Liver (tissue), 9 donors: ENCODE data around the gene DPP9. TPM values are rescaled to one million over a fixed set of nuclear protein-coding genes. Genes with fewer than 3 reads are reported as not detected.

Source experiments
- DNase-seq: peaks from one replicate; pipeline ENCODE4 v3.0.0-alpha.2; 2017; ENCODE audit warnings: low spot score
- H3K27ac ChIP-seq, 2 donors: one replicate each; pipeline ENCODE4 v1.7.0; 2013; ENCODE audit warnings: inconsistent platforms in 2 of 2, low read length in 2 of 2, control low read depth in 1 of 2, low read depth in 1 of 2, mild to moderate bottlenecking in 1 of 2
- H3K27me3 ChIP-seq, 4 donors: one replicate each; pipeline versions ENCODE4 v1.6.1 to v1.7.0; 2013; ENCODE audit warnings: low read length in 3 of 4, inconsistent platforms in 1 of 4, mild to moderate bottlenecking in 1 of 4, moderate library complexity in 1 of 4; ENCODE audit not compliant: control insufficient read depth in 4 of 4, insufficient read depth in 4 of 4
- H3K36me3 ChIP-seq, 4 donors: one replicate each; pipeline versions ENCODE4 v1.6.1 to v1.7.0; 2013; ENCODE audit warnings: low read length in 3 of 4, mild to moderate bottlenecking in 3 of 4, low read depth in 1 of 4, moderate library complexity in 1 of 4; ENCODE audit not compliant: control insufficient read depth in 4 of 4, insufficient read depth in 3 of 4
- H3K4me1 ChIP-seq, 4 donors: one replicate each; pipeline versions ENCODE4 v1.6.1 to v1.7.0; 2013; ENCODE audit warnings: low read length in 3 of 4, mild to moderate bottlenecking in 3 of 4, moderate library complexity in 1 of 4; ENCODE audit not compliant: control insufficient read depth in 4 of 4, insufficient read depth in 4 of 4
- H3K4me3 ChIP-seq, 3 donors: one replicate each; pipeline versions ENCODE4 v1.6.1 to v1.7.0; 2013; ENCODE audit warnings: low read length in 3 of 3, control low read depth in 1 of 3, low read depth in 1 of 3, mild to moderate bottlenecking in 1 of 3
- H3K9ac ChIP-seq, 2 donors: one replicate each; pipeline ENCODE4 v1.7.0; 2013; ENCODE audit warnings: low read length in 2 of 2, mild to moderate bottlenecking in 2 of 2, moderate library complexity in 2 of 2, control low read depth in 1 of 2, low read depth in 1 of 2
- H3K9me3 ChIP-seq, 4 donors: one replicate each; pipeline versions ENCODE4 v1.6.1 to v1.7.0; 2013; ENCODE audit warnings: low read length in 3 of 4; ENCODE audit not compliant: control insufficient read depth in 4 of 4
- EGR1 ChIP-seq, 2 donors: IDR thresholded peaks; 2 replicates each; pipeline ENCODE4 v1.6.1; 2016 to 2018; ENCODE audit warnings: antibody characterized with exemption in 2 of 2, low read depth in 2 of 2
- FOXA1 ChIP-seq: IDR thresholded peaks from 2 replicates; pipeline ENCODE4 v1.6.1; 2016; ENCODE audit warnings: antibody characterized with exemption
- FOXA2 ChIP-seq: IDR thresholded peaks from 2 replicates; pipeline ENCODE4 v1.6.1; 2016; ENCODE audit warnings: antibody characterized with exemption
- GABPA ChIP-seq, 2 donors: IDR thresholded peaks in 1 of 2; conservative IDR thresholded peaks in 1 of 2; 2 replicates each; pipeline ENCODE4 v1.6.1; 2016; ENCODE audit warnings: antibody characterized with exemption in 2 of 2, mild to moderate bottlenecking in 1 of 2, moderate library complexity in 1 of 2
- HNF4A ChIP-seq, 2 donors: conservative IDR thresholded peaks; 2 replicates each; pipeline ENCODE4 v1.6.1; 2016; ENCODE audit warnings: antibody characterized with exemption in 2 of 2, mild to moderate bottlenecking in 2 of 2
- JUND ChIP-seq, 2 donors: IDR thresholded peaks; 2 replicates each; pipeline ENCODE4 v1.6.1; 2016; ENCODE audit warnings: antibody characterized with exemption in 2 of 2
- NR2F2 ChIP-seq: IDR thresholded peaks from 2 replicates; pipeline ENCODE4 v1.6.1; 2016; ENCODE audit warnings: antibody characterized with exemption
- RAD21 ChIP-seq, 2 donors: IDR thresholded peaks; 2 replicates each; pipeline ENCODE4 v1.6.1; 2016; ENCODE audit warnings: antibody characterized with exemption in 2 of 2, mild to moderate bottlenecking in 2 of 2
- REST ChIP-seq: IDR thresholded peaks from 2 replicates; pipeline ENCODE4 v1.6.1; 2016; ENCODE audit warnings: antibody characterized with exemption, mild to moderate bottlenecking
- RXRA ChIP-seq, 2 donors: IDR thresholded peaks; 2 replicates each; pipeline ENCODE4 v1.6.1; 2017 to 2018; ENCODE audit warnings: antibody characterized with exemption in 2 of 2, mild to moderate bottlenecking in 1 of 2
- SP1 ChIP-seq: IDR thresholded peaks from 2 replicates; pipeline ENCODE4 v1.6.1; 2018; ENCODE audit warnings: antibody characterized with exemption, mild to moderate bottlenecking
- TAF1 ChIP-seq: conservative IDR thresholded peaks from 2 replicates; pipeline ENCODE4 v1.6.1; 2016; ENCODE audit warnings: antibody characterized with exemption, mild to moderate bottlenecking
- YY1 ChIP-seq: IDR thresholded peaks from 2 replicates; pipeline ENCODE4 v1.6.1; 2016; ENCODE audit warnings: antibody characterized with exemption, mild to moderate bottlenecking
- WGBS: extraction: QIAGEN DNeasy Blood & Tissue Kit; methylation state at CpG from one replicate; pipeline ENCODE4 v1.1.7; 2013; 5-methylcytosine and 5-hydroxymethylcytosine counted together
- polyA plus RNA-seq, 2 donors: library from polyadenylated mRNA; stranded (reverse) in 1 of 2; unstranded in 1 of 2; fragments of 200-250 nt in 1 of 2; fragments of >200 nt in 1 of 2; fragmentation: Nextera tagmentation in 1 of 2; extraction: Ambion mirVana in 1 of 2; gene quantifications; one replicate each; pipeline versions ENCODE4 v1.2.1 to v1.2.3, GENCODE V29; 2013 to 2015
- total RNA-seq, 2 donors: library from RNA; depleted of rRNA; stranded (reverse); fragments of >200 nt; gene quantifications; one replicate each; pipeline ENCODE4 v1.2.3, GENCODE V29; 2014
- TF ChIP-seq, protein P1 (sequence below): fragments of 150-350 bp; IDR thresholded peaks from 2 replicates; pipeline ENCODE4 v1.5.1; 2017; ENCODE audit warnings: improper control_type of control experiment, low read depth, low read length; ENCODE audit not compliant: missing input control
- TF ChIP-seq, protein P2 (sequence below): IDR thresholded peaks from 2 replicates; pipeline ENCODE4 v1.6.1; 2016; ENCODE audit warnings: antibody characterized with exemption
- TF ChIP-seq, protein P3 (sequence below): IDR thresholded peaks from 2 replicates; pipeline ENCODE4 v1.6.1; 2016; ENCODE audit warnings: antibody characterized with exemption
- TF ChIP-seq, protein P4 (sequence below): IDR thresholded peaks from 2 replicates; pipeline ENCODE4 v1.6.1; 2016; ENCODE audit warnings: antibody characterized with exemption
- donor health status: healthy.
- donor health status: healthy.
- donor health status: healthy.
- donor health status: healthy.
- donor health status: healthy.

DPP9 gene
- total and polyA plus RNA-seq, 4 donors = 20.5 to 74.5 (median 40.3) TPM

DNA sequence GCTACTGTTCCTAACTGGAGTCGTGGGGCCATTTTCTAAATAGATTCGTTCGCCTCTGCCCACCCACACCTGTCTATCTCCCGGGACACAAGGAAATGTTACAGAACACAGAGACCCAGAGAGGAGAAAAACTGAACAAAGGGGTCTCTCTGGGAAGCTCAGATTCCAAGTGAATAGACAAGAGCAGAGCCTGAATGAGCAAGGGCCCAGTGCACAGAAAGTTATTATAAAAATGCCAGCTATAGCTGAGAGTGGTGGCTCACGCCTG is 40.7 kb upstream of the DPP9 start (continued):
- TF ChIP-seq, protein P1, sequence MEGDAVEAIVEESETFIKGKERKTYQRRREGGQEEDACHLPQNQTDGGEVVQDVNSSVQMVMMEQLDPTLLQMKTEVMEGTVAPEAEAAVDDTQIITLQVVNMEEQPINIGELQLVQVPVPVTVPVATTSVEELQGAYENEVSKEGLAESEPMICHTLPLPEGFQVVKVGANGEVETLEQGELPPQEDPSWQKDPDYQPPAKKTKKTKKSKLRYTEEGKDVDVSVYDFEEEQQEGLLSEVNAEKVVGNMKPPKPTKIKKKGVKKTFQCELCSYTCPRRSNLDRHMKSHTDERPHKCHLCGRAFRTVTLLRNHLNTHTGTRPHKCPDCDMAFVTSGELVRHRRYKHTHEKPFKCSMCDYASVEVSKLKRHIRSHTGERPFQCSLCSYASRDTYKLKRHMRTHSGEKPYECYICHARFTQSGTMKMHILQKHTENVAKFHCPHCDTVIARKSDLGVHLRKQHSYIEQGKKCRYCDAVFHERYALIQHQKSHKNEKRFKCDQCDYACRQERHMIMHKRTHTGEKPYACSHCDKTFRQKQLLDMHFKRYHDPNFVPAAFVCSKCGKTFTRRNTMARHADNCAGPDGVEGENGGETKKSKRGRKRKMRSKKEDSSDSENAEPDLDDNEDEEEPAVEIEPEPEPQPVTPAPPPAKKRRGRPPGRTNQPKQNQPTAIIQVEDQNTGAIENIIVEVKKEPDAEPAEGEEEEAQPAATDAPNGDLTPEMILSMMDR = no peak
- TF ChIP-seq GABPA (IDR thresholded peaks at IDR 0.05 in 1 of 2, conservative IDR thresholded peaks at IDR 0.05 in 1 of 2) = no peak

DNA sequence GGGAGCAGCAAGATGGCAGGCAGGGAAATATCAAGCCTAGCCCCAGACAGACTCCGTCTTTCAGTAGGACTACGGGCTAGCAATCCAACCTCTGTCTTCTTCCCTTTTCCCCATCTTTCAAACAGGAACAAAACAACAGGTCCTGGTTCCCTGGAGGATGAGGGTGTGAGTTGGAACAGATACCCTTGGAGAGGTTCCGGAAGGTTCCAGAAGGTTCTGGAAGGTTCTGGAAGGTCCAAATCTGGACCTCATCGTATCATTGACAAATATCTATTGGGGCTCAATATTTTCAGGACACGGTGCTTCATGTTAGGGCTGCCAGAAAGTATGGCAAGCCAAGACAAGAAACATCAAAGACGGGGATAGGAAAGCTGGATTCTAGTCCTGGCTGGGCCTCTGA is 39.4 kb upstream of the DPP9 start:
- Histone ChIP-seq H3K27me3 (no peaks in the 10 kb centered on the region), H3K4me1 (peaks cover 4 to 11% (median 6%) of the 10 kb centered on the region in 4 donors), H3K36me3 (no peaks in the 10 kb centered on the region), H3K4me3 (no peak overlapping the region), H3K27ac (no peak overlapping the region), H3K9ac (no peak overlapping the region), H3K9me3 (no peaks in the 10 kb centered on the region)
- TF ChIP-seq, protein P2, sequence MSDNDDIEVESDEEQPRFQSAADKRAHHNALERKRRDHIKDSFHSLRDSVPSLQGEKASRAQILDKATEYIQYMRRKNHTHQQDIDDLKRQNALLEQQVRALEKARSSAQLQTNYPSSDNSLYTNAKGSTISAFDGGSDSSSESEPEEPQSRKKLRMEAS = no peak
- TF ChIP-seq FOXA1 = no peak
- no peak for TF ChIP-seq GABPA (IDR thresholded peaks at IDR 0.05 in 1 of 2, conservative IDR thresholded peaks at IDR 0.05 in 1 of 2)
- TF ChIP-seq, protein P3, sequence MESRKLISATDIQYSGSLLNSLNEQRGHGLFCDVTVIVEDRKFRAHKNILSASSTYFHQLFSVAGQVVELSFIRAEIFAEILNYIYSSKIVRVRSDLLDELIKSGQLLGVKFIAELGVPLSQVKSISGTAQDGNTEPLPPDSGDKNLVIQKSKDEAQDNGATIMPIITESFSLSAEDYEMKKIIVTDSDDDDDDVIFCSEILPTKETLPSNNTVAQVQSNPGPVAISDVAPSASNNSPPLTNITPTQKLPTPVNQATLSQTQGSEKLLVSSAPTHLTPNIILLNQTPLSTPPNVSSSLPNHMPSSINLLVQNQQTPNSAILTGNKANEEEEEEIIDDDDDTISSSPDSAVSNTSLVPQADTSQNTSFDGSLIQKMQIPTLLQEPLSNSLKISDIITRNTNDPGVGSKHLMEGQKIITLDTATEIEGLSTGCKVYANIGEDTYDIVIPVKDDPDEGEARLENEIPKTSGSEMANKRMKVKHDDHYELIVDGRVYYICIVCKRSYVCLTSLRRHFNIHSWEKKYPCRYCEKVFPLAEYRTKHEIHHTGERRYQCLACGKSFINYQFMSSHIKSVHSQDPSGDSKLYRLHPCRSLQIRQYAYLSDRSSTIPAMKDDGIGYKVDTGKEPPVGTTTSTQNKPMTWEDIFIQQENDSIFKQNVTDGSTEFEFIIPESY = no peak
- no peak for TF ChIP-seq FOXA2
- no peak for TF ChIP-seq REST
- no peak for TF ChIP-seq RAD21 (IDR thresholded peaks at IDR 0.05)
- TF ChIP-seq YY1 = no peak
- TF ChIP-seq JUND (IDR thresholded peaks at IDR 0.05) = no peak
- TF ChIP-seq RXRA (IDR thresholded peaks at IDR 0.05) = no peak
- no peak for TF ChIP-seq HNF4A (conservative IDR thresholded peaks at IDR 0.05)
- no peak for TF ChIP-seq SP1
- no peak for TF ChIP-seq TAF1
- no peak for TF ChIP-seq EGR1 (IDR thresholded peaks at IDR 0.05; ENCODE audit: low read depth in 2 of 2)
- TF ChIP-seq, protein P4, sequence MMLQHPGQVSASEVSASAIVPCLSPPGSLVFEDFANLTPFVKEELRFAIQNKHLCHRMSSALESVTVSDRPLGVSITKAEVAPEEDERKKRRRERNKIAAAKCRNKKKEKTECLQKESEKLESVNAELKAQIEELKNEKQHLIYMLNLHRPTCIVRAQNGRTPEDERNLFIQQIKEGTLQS = no peak
- TF ChIP-seq, protein P1 = no peak
- no peak for TF ChIP-seq NR2F2
- 84% methylated on average over 6 of the region's 6 CpGs for WGBS
- DNase-seq = no peak
